Activated naive CD8-positive, alpha-beta T cell treated with anti-CD3 and anti-CD28 coated beads, Interleukin-2, amount 10 ng/mL, durations not matched to agents 7 days and 5 days (primary cell): ENCODE data around the gene MAD1L1. TPM values are rescaled to one million over a fixed set of nuclear protein-coding genes. Genes with fewer than 3 reads are reported as not detected.

Experiments used
- ATAC-seq: fragments of 150-1000 bp; cut with Tn5 transposase; one replicate; pipeline ENCODE4 v1.10.0; 2021; ENCODE audit warnings: low read depth, moderate library complexity
- POLR2A ChIA-PET: fragments of 350-600 bp; sonication (Branson Sonifier 250); formaldehyde crosslinking; loops from one replicate; lab custom pipeline; 2021; ENCODE audit warnings: antibody characterized with exemption; lab: Charles Lee
- DNase-seq: peaks from one replicate; pipeline ENCODE4 v3.0.0; 2021
- H3K27ac Mint-ChIP-seq: one replicate; pipeline ENCODE4 v1.8.0; 2022; ENCODE audit warnings: mild to moderate bottlenecking, mixed read lengths
- H3K27me3 Mint-ChIP-seq: one replicate; pipeline ENCODE4 v1.8.0; 2022; ENCODE audit warnings: mild to moderate bottlenecking, moderate library complexity, mixed read lengths
- H3K36me3 Mint-ChIP-seq: one replicate; pipeline ENCODE4 v1.8.0; 2021; ENCODE audit warnings: mild to moderate bottlenecking, mixed read lengths
- H3K4me1 Mint-ChIP-seq: one replicate; pipeline ENCODE4 v1.8.0; 2021; ENCODE audit warnings: mixed read lengths
- H3K4me3 Mint-ChIP-seq: one replicate; pipeline ENCODE4 v1.8.0; 2022; ENCODE audit warnings: mild to moderate bottlenecking, moderate library complexity, mixed read lengths
- H3K9me3 Mint-ChIP-seq: one replicate; pipeline ENCODE4 v1.8.0; 2021; ENCODE audit warnings: mixed read lengths
- total RNA-seq, 2 experiments: library from RNA; stranded (reverse); gene quantifications; one replicate each; pipeline ENCODE4 v1.2.3, GENCODE V29; 2021

Gene MAD1L1
- total RNA-seq, 2 experiments from 2014 or later = 72.7 to 82.6 TPM

DNA sequence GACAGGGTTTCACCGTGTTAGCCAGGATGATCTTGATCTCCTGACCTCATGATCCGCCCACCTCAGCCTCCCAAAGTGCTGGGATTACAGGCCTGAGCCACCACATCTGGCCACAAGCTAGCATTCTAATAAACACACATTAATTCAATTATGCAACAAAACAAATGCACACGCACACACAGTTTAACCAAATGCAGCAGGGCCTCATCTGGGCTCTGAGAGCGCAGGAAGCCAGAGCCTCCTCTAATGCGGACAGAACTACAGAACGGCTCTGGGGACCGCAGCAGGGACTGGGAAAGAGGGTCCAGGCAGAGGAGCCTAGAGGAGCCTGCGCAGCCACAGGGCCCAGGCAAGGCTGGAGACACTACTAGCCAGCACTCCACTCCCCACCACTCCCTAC is 3.8 kb downstream of the MAD1L1 start:
- POLR2A ChIA-PET = no interaction called here
- ATAC-seq = no peak
- no peak overlapping the region for H3K4me3 Mint-ChIP-seq
- peaks cover 10% of the 10 kb centered on the region for H3K4me1 Mint-ChIP-seq
- no peaks in the 10 kb centered on the region for H3K9me3 Mint-ChIP-seq
- peaks cover 15% of the 10 kb centered on the region for H3K36me3 Mint-ChIP-seq
- no peaks in the 10 kb centered on the region for H3K27me3 Mint-ChIP-seq
- H3K27ac Mint-ChIP-seq = no peak overlapping the region
- no peak for DNase-seq

- no peaks in the 10 kb centered on the region for H3K9me3 Mint-ChIP-seq
- POLR2A ChIA-PET = no interaction called here
- no peak for DNase-seq
- H3K4me3 Mint-ChIP-seq = no peak overlapping the region
- H3K36me3 Mint-ChIP-seq = peaks cover 15% of the 10 kb centered on the region
- no peaks in the 10 kb centered on the region for H3K27me3 Mint-ChIP-seq
- H3K4me1 Mint-ChIP-seq = peaks cover 5% of the 10 kb centered on the region
- no peak for ATAC-seq
- no peak overlapping the region for H3K27ac Mint-ChIP-seq
Measured at GRCh38 chr7:2227699-2228098, 5.0 kb downstream of the MAD1L1 start.

- no peak overlapping the region for H3K4me3 Mint-ChIP-seq
- no peaks in the 10 kb centered on the region for H3K27me3 Mint-ChIP-seq
- no peak for DNase-seq
- no peak for ATAC-seq
- no peak overlapping the region for H3K27ac Mint-ChIP-seq
- H3K4me1 Mint-ChIP-seq = no peaks in the 10 kb centered on the region
- peaks cover 18% of the 10 kb centered on the region for H3K36me3 Mint-ChIP-seq
- no peaks in the 10 kb centered on the region for H3K9me3 Mint-ChIP-seq
- POLR2A ChIA-PET = no interaction called here
Measured at GRCh38 chr7:2225830-2226229, 6.9 kb downstream of the MAD1L1 start.

DNA sequence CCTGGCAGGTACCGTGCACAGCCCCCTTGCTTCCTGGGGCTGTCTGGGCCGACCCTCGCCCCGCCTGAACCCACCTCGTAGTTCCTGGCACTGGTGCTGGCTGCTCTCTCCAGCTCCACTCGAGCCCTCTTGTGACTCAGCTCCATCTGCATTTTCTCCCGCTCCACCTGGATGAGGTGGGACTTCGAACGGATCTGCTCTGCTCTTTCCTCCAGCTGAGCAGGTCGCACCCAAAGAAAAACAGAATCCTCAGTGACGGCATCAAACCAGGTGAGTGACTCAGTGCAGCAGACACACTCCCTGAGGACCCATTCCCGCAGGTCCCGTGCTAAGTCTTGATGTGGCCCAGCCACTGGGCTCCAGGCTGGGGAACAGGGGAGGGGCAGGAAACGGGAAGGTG is 7.4 kb downstream of the MAD1L1 start:
- POLR2A ChIA-PET = no interaction called here
- H3K4me1 Mint-ChIP-seq = no peaks in the 10 kb centered on the region
- no peak overlapping the region for H3K27ac Mint-ChIP-seq
- H3K4me3 Mint-ChIP-seq = no peak overlapping the region
- H3K9me3 Mint-ChIP-seq = no peaks in the 10 kb centered on the region
- H3K36me3 Mint-ChIP-seq = peaks cover 18% of the 10 kb centered on the region
- H3K27me3 Mint-ChIP-seq = no peaks in the 10 kb centered on the region
- ATAC-seq (no peak), DNase-seq (no peak)

GRCh38 chr7:2224934-2225333 is 7.8 kb downstream of the MAD1L1 start:
- ATAC-seq (no peak), DNase-seq (no peak)
- POLR2A ChIA-PET = no interaction called here
- H3K27ac Mint-ChIP-seq = no peak overlapping the region
- H3K9me3 Mint-ChIP-seq = no peaks in the 10 kb centered on the region
- H3K27me3 Mint-ChIP-seq = no peaks in the 10 kb centered on the region
- H3K4me1 Mint-ChIP-seq = no peaks in the 10 kb centered on the region
- no peak overlapping the region for H3K4me3 Mint-ChIP-seq
- H3K36me3 Mint-ChIP-seq = peaks cover 18% of the 10 kb centered on the region

GRCh38 chr7:2224491-2224928 is 8.2 kb downstream of the MAD1L1 start:
- H3K36me3 Mint-ChIP-seq = peaks cover 18% of the 10 kb centered on the region
- DNase-seq (no peak), ATAC-seq (no peak)
- POLR2A ChIA-PET = no interaction called here
- H3K4me1 Mint-ChIP-seq = no peaks in the 10 kb centered on the region
- H3K9me3 Mint-ChIP-seq = no peaks in the 10 kb centered on the region
- no peaks in the 10 kb centered on the region for H3K27me3 Mint-ChIP-seq
- no peak overlapping the region for H3K4me3 Mint-ChIP-seq
- no peak overlapping the region for H3K27ac Mint-ChIP-seq

GRCh38 chr7:2223321-2223720 is 9.4 kb downstream of the MAD1L1 start:
- DNase-seq (no peak), ATAC-seq (no peak)
- no peak overlapping the region for H3K27ac Mint-ChIP-seq
- H3K36me3 Mint-ChIP-seq = peaks cover 18% of the 10 kb centered on the region
- H3K4me3 Mint-ChIP-seq = no peak overlapping the region
- POLR2A ChIA-PET = no interaction called here
- H3K9me3 Mint-ChIP-seq = no peaks in the 10 kb centered on the region
- no peaks in the 10 kb centered on the region for H3K4me1 Mint-ChIP-seq
- no peaks in the 10 kb centered on the region for H3K27me3 Mint-ChIP-seq

GRCh38 chr7:2222516-2222915 is 10.2 kb downstream of the MAD1L1 start:
- Mint-ChIP-seq H3K36me3 (peaks cover 18% of the 10 kb centered on the region), H3K4me3 (no peak overlapping the region), H3K27ac (no peak overlapping the region), H3K9me3 (no peaks in the 10 kb centered on the region), H3K4me1 (no peaks in the 10 kb centered on the region), H3K27me3 (no peaks in the 10 kb centered on the region)
- DNase-seq (no peak), ATAC-seq (no peak)
- POLR2A ChIA-PET = no interaction called here

DNA sequence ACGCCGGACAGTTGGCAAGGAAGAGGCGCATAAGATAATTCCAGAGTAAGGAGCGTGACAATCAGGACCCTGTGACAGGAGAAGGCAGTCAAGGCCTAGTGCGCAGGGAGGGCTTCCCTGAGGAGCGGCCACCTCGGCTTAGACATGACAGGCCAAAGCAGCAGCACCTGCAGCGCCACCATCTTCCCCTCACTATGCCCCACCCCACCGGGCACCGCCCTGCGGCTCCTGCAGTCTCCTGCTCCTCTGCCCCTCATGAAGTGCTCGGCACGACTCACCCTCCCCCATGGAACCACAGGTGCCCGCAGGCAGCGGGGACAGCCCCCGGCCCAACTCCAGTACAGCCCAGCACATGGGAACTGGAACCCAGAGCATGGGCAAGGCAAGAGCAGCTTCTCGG is 11.8 kb downstream of the MAD1L1 start:
- Mint-ChIP-seq H3K27ac (no peak overlapping the region), H3K27me3 (no peaks in the 10 kb centered on the region), H3K9me3 (no peaks in the 10 kb centered on the region), H3K4me3 (no peak overlapping the region), H3K36me3 (peaks cover 13% of the 10 kb centered on the region), H3K4me1 (no peaks in the 10 kb centered on the region)
- ATAC-seq (no peak), DNase-seq (no peak)
- POLR2A ChIA-PET = no interaction called here

DNA sequence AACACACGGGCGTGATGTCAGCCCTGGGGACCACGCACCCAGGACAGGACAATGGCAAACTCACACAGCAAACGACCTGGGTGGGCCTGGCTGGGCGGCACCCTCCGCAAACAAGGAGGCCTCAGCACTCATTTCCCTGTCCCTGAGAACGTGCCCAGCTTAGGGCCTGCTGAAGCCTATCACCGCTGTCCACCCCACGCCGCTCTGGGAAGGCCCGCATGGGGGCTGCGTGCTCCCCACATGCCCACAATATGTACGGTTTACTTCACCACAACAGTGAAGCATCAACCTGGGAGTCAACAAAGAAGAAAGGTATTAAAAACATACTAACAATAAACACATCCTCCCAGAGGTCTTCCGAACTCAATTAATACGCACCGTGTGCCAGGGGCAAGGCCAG is 12.2 kb downstream of the MAD1L1 start:
- POLR2A ChIA-PET = no interaction called here
- DNase-seq (no peak), ATAC-seq (no peak)
- no peaks in the 10 kb centered on the region for H3K4me1 Mint-ChIP-seq
- H3K27me3 Mint-ChIP-seq = no peaks in the 10 kb centered on the region
- H3K36me3 Mint-ChIP-seq = peaks cover 10% of the 10 kb centered on the region
- H3K4me3 Mint-ChIP-seq = no peak overlapping the region
- H3K27ac Mint-ChIP-seq = no peak overlapping the region
- no peaks in the 10 kb centered on the region for H3K9me3 Mint-ChIP-seq

DNA sequence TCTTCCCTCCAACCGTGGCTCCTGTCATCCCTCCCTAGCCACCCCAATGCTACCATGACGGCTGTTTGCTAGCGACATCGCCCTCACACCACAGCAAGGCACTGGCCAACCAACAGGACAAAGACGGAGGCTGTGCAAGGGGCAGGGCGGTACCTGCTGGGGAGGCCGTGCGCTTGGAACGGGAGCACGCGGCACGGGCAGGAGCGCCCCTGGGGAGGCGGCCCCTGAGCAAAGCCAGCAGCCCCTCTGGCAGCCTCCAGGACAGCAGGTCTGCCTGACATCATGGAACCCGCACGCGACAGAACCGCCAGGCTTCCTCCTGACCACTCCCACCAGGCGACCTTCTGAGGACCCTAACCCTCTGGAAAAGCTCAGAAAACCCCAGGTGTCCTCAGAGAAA is 12.7 kb downstream of the MAD1L1 start:
- Mint-ChIP-seq H3K4me3 (no peak overlapping the region), H3K36me3 (peaks cover 8% of the 10 kb centered on the region), H3K4me1 (no peaks in the 10 kb centered on the region), H3K27ac (no peak overlapping the region), H3K27me3 (no peaks in the 10 kb centered on the region), H3K9me3 (no peaks in the 10 kb centered on the region)
- DNase-seq = no peak
- POLR2A ChIA-PET = no interaction called here
- no peak for ATAC-seq

DNA sequence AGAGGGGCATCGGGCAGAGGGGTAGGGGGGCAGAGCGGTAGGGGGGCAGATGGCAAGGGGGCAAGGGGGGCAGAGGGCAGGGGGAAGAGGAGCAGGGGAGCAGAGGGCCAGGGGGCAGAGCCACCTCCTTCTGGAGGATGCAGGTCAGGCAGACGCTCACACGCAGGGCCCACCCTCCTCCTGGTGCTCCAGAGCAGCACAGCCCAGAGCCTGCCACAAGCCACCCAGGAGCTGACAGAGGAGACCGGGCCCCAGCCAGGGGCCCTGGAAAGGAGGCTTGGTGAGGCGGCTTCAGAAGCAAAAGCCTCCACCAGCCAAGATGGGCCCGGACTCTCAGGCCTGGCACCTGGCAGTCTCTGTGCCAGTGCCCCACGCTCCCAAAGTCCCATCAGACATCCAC is 13.1 kb downstream of the MAD1L1 start:
- H3K36me3 Mint-ChIP-seq = peaks cover 8% of the 10 kb centered on the region
- no peaks in the 10 kb centered on the region for H3K27me3 Mint-ChIP-seq
- DNase-seq = no peak
- POLR2A ChIA-PET = no interaction called here
- no peak overlapping the region for H3K27ac Mint-ChIP-seq
- no peaks in the 10 kb centered on the region for H3K4me1 Mint-ChIP-seq
- no peaks in the 10 kb centered on the region for H3K9me3 Mint-ChIP-seq
- H3K4me3 Mint-ChIP-seq = no peak overlapping the region
- no peak for ATAC-seq

DNA sequence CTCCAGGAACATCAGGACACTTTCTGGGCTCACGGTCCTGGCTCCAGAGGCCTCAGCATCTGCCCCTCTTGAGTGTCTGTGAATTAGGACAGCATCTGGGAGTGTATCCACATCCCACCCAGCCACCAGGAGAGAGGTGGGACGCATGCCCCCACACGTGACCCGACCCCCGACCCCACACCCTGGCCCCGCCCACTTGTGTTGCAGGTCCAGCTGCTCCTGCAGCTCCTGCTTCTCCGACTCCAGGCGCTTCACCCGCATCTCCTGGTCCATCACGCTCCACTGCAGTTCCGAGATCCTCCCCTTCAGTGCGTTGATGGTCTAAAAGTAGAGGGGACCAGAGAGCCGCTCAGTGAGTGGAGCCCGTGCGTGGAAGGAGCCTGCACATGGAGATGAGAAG is 13.6 kb downstream of the MAD1L1 start:
- no peak overlapping the region for H3K27ac Mint-ChIP-seq
- no peaks in the 10 kb centered on the region for H3K4me1 Mint-ChIP-seq
- H3K27me3 Mint-ChIP-seq = no peaks in the 10 kb centered on the region
- no peaks in the 10 kb centered on the region for H3K9me3 Mint-ChIP-seq
- DNase-seq = no peak
- ATAC-seq = no peak
- POLR2A ChIA-PET = no interaction called here
- H3K36me3 Mint-ChIP-seq = peaks cover 6% of the 10 kb centered on the region
- no peak overlapping the region for H3K4me3 Mint-ChIP-seq

DNA sequence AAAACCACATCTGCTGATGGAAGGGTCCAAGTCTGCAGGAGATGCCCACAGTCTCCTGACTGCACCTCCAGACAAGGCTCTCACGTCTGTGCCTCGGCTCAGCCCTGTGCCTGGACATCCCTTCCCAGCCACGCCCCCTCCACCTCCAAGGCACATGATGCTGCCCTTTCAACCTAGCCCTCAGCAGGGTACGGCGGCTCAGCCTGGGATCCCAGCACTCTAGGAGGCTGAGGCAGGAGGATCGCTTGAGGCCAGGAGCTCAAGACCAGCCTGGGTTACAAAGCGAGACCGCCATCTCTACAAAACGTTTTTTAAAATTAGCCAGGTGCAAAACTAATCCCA is 14.3 kb downstream of the MAD1L1 start:
- Mint-ChIP-seq H3K4me3 (no peak overlapping the region), H3K9me3 (no peaks in the 10 kb centered on the region), H3K27ac (no peak overlapping the region), H3K4me1 (peaks cover 1% of the 10 kb centered on the region), H3K36me3 (peaks cover 6% of the 10 kb centered on the region), H3K27me3 (no peaks in the 10 kb centered on the region)
- POLR2A ChIA-PET = no interaction called here
- DNase-seq = no peak
- no peak for ATAC-seq
